ENCODE data around the gene HTR4. TPM values are rescaled to one million over a fixed set of nuclear protein-coding genes. Genes with fewer than 3 reads are reported as not detected.

The HTR4 gene
- total RNA-seq, 1 experiment from 2014 or later, result not detected

DNA sequence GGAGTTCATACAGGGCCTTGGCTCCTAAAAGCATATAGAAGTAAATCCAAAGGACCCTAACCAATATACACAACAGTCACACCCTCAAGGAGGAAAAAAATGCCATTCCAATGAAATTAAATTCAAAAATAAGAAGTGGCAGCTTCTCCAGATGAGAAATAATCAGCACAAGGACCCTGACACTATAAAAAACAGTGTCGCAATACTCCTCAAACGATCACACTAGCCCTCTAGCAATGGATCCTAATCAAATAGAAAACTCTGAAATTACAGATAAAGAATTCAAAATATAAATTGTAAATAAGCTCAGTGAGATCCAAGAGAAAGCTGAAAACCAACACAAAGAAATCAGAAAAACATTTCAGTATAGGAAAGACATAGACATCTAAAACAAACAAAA is 33.5 kb upstream of the HTR4 start:
- no peak overlapping the region for H3K27ac Mint-ChIP-seq
- Histone ChIP-seq H3K18ac (ENCODE audit: insufficient read length, low read depth, low read length) (no peak overlapping the region), H4K5ac (ENCODE audit: insufficient read length, low read depth, low read length) (no peak overlapping the region), H2BK12ac (ENCODE audit: insufficient read length, low read depth, low read length) (no peak overlapping the region), H3K9ac (ENCODE audit: extremely low read depth, insufficient read length, low read length) (no peak overlapping the region), H3K56ac (ENCODE audit: insufficient read length, low read depth, low read length) (no peak overlapping the region), H3K4me1 (ENCODE audit: insufficient read depth, low read length) (no peaks in the 10 kb centered on the region), H2BK15ac (ENCODE audit: low read depth, low read length) (no peak overlapping the region), H3K79me2 (ENCODE audit: insufficient read depth, low read length) (no peaks in the 10 kb centered on the region), H4K91ac (ENCODE audit: insufficient read length, low read depth, low read length) (no peak overlapping the region), H3K4ac (ENCODE audit: low read depth, low read length) (no peak overlapping the region), H2BK120ac (ENCODE audit: low read depth, low read length, poor library complexity, severe bottlenecking) (no peak overlapping the region), H3K23me2 (ENCODE audit: insufficient read length, low read depth, low read length, poor library complexity, severe bottlenecking) (no peaks in the 10 kb centered on the region), H3K79me1 (ENCODE audit: insufficient read depth, low read depth, low read length, poor library complexity, severe bottlenecking) (no peaks in the 10 kb centered on the region), H4K8ac (replicated peaks; ENCODE audit: insufficient read length, low read depth, low read length) (no peak overlapping the region), H3K27ac (ENCODE audit: insufficient read length, low read depth, low read length) (no peak overlapping the region), H3K23ac (ENCODE audit: insufficient read length, low read depth, low read length) (no peak overlapping the region), H3K9me3 (ENCODE audit: control insufficient read depth, low read depth, low read length) (no peaks in the 10 kb centered on the region), H2AK5ac (ENCODE audit: insufficient read length, low read length) (no peak overlapping the region), H3K27me3 (ENCODE audit: insufficient read depth, low read length) (no peaks in the 10 kb centered on the region), H2BK5ac (ENCODE audit: insufficient read length, low read length) (no peak overlapping the region), H3T11ph (ENCODE audit: low read length) (no peak overlapping the region), H3K4me2 (ENCODE audit: insufficient read depth, insufficient read length, low read length) (no peak overlapping the region), H4K20me1 (ENCODE audit: control insufficient read depth, insufficient read depth, insufficient read length) (no peaks in the 10 kb centered on the region), H2BK20ac (ENCODE audit: low read depth, low read length, poor library complexity, severe bottlenecking) (no peak overlapping the region), H2AFZ (ENCODE audit: low read length) (no peak overlapping the region), H3K14ac (ENCODE audit: insufficient read depth, low read length) (no peak overlapping the region)
- no peak for DNase-seq
- peaks cover 0 to 6% (median 0%) of the 10 kb centered on the region in 3 experiments; a peak in 2 of 7 replicates for H3K36me3 Mint-ChIP-seq (ENCODE audit: insufficient read depth in 1 of 3, low read depth in 3 of 3)
- no peaks in the 10 kb centered on the region; the same call in 1 of the 2 replicates for H3K27me3 Mint-ChIP-seq (ENCODE audit: low read depth)
- no CpG with 5 or more reads among the region's 2 CpGs for WGBS (ENCODE audit: extremely low coverage, insufficient read length, low lambda C conversion rate)
- peaks cover 19% of the 10 kb centered on the region in 2 experiments for H3K9me3 Mint-ChIP-seq
- no peak overlapping the region for H3K4me3 Mint-ChIP-seq
- H3K4me1 Mint-ChIP-seq, result peaks cover 0 to 5% of the 10 kb centered on the region in 2 experiments; a peak in 2 of 4 replicates
- TF ChIP-seq, protein P1, sequence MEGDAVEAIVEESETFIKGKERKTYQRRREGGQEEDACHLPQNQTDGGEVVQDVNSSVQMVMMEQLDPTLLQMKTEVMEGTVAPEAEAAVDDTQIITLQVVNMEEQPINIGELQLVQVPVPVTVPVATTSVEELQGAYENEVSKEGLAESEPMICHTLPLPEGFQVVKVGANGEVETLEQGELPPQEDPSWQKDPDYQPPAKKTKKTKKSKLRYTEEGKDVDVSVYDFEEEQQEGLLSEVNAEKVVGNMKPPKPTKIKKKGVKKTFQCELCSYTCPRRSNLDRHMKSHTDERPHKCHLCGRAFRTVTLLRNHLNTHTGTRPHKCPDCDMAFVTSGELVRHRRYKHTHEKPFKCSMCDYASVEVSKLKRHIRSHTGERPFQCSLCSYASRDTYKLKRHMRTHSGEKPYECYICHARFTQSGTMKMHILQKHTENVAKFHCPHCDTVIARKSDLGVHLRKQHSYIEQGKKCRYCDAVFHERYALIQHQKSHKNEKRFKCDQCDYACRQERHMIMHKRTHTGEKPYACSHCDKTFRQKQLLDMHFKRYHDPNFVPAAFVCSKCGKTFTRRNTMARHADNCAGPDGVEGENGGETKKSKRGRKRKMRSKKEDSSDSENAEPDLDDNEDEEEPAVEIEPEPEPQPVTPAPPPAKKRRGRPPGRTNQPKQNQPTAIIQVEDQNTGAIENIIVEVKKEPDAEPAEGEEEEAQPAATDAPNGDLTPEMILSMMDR (conservative IDR thresholded peaks at IDR 0.05), result no peak
